SK-N-SH treated with all-trans-retinoic acid at 6 μM for 48 hours (cell line): ENCODE data around the gene MYO18A.

Experiments
- ATAC-seq: fragments of 200-7000 bp; cut with Tn5 transposase; 3 replicates; pipeline ENCODE4 v1.9.1; 2020; ENCODE audit warnings: mild to moderate bottlenecking, moderate library complexity
- ARNTL ChIP-seq: fragments of 450-650 bp; formaldehyde crosslinking; IDR thresholded peaks from 2 replicates; pipeline ENCODE4 v1.5.0; 2020; ENCODE audit warnings: low read depth, mild to moderate bottlenecking, moderate library complexity, borderline replicate concordance
- BACH2 ChIP-seq: fragments of 250-450 bp; sonication (Bioruptor Pico); IDR thresholded peaks from 2 replicates; pipeline ENCODE4 v1.9.0; 2021; ENCODE audit warnings: mild to moderate bottlenecking, borderline replicate concordance
- CREB5 ChIP-seq: fragments of 250-450 bp; sonication (Bioruptor Pico); IDR thresholded peaks from 2 replicates; pipeline ENCODE4 v1.5.1; 2020; ENCODE audit warnings: low read depth, mild to moderate bottlenecking, moderate library complexity
- CSDC2 ChIP-seq: fragments of 250-450 bp; sonication (Bioruptor Pico); IDR thresholded peaks from 2 replicates; pipeline ENCODE4 v1.5.0; 2020; ENCODE audit warnings: mild to moderate bottlenecking, moderate library complexity
- ESRRG ChIP-seq: fragments of 250-450 bp; sonication (Bioruptor Pico); IDR thresholded peaks from 2 replicates; pipeline ENCODE4 v1.6.1; 2021; ENCODE audit warnings: mild to moderate bottlenecking
- GLIS3 ChIP-seq: fragments of 250-450 bp; sonication (Bioruptor Pico); IDR thresholded peaks from 2 replicates; pipeline ENCODE4 v1.5.0; 2020; ENCODE audit warnings: mild to moderate bottlenecking, moderate library complexity
- ISL1 ChIP-seq: fragments of 250-450 bp; sonication (Bioruptor Pico); IDR thresholded peaks from 2 replicates; pipeline ENCODE4 v2.1.2; 2022; ENCODE audit warnings: mild to moderate bottlenecking, moderate library complexity
- OSR1 ChIP-seq: fragments of 250-450 bp; sonication (Bioruptor Pico); IDR thresholded peaks from 2 replicates; pipeline ENCODE4 v1.8.0; 2022; ENCODE audit warnings: moderate library complexity, mild to moderate bottlenecking, inconsistent platforms
- PATZ1 ChIP-seq: fragments of 250-450 bp; sonication (Bioruptor Pico); IDR thresholded peaks from 2 replicates; pipeline ENCODE4 v1.8.0; 2020; ENCODE audit warnings: mild to moderate bottlenecking, moderate library complexity, borderline replicate concordance
- POU6F1 ChIP-seq: fragments of 250-450 bp; sonication (Bioruptor Pico); IDR thresholded peaks from 2 replicates; pipeline ENCODE4 v1.8.0; 2021; ENCODE audit warnings: low read depth, mild to moderate bottlenecking, moderate library complexity, borderline replicate concordance
- PPARA ChIP-seq: fragments of 250-450 bp; sonication (Bioruptor Pico); IDR thresholded peaks from 2 replicates; pipeline ENCODE4 v1.5.0; 2020; ENCODE audit warnings: mild to moderate bottlenecking, borderline replicate concordance
- RARB ChIP-seq: fragments of 250-450 bp; sonication (Bioruptor Pico); IDR thresholded peaks from 2 replicates; pipeline ENCODE4 v1.8.0; 2021; ENCODE audit warnings: mild to moderate bottlenecking, moderate library complexity
- SNAI2 ChIP-seq: fragments of 250-450 bp; sonication (Bioruptor Pico); IDR thresholded peaks from 2 replicates; pipeline ENCODE4 v1.5.0; 2020; ENCODE audit warnings: mild to moderate bottlenecking, moderate library complexity
- TCF4 ChIP-seq: fragments of 250-450 bp; sonication (Bioruptor Pico); IDR thresholded peaks from 2 replicates; pipeline ENCODE4 v1.8.0; 2021; ENCODE audit warnings: mild to moderate bottlenecking, moderate library complexity, borderline replicate concordance
- TOX ChIP-seq: fragments of 250-450 bp; sonication (Bioruptor Pico); IDR thresholded peaks from 2 replicates; pipeline ENCODE4 v1.8.0; 2021; ENCODE audit warnings: mild to moderate bottlenecking, moderate library complexity, borderline replicate concordance
- TSHZ2 ChIP-seq: fragments of 250-450 bp; sonication (Bioruptor Pico); IDR thresholded peaks from 2 replicates; pipeline ENCODE4 v1.5.0; 2020; ENCODE audit warnings: mild to moderate bottlenecking, moderate library complexity
- ZC3H10 ChIP-seq: fragments of 250-450 bp; sonication (Bioruptor Pico); IDR thresholded peaks from 2 replicates; pipeline ENCODE4 v1.5.1; 2021; ENCODE audit warnings: mild to moderate bottlenecking, moderate library complexity
- ZFP3 ChIP-seq: fragments of 250-450 bp; sonication (Bioruptor Pico); IDR thresholded peaks from 2 replicates; pipeline ENCODE4 v1.5.0; 2020; ENCODE audit warnings: mild to moderate bottlenecking, moderate library complexity
- ZFP30 ChIP-seq: fragments of 450-650 bp; formaldehyde crosslinking; IDR thresholded peaks from 2 replicates; pipeline ENCODE4 v1.5.0; 2022; ENCODE audit warnings: mild to moderate bottlenecking, moderate library complexity
- ZNF565 ChIP-seq: fragments of 450-650 bp; formaldehyde crosslinking; conservative IDR thresholded peaks from 2 replicates; pipeline ENCODE4 v1.5.0; 2020; ENCODE audit warnings: low read depth, mild to moderate bottlenecking, moderate library complexity
- ZNF8 ChIP-seq: fragments of 450-650 bp; formaldehyde crosslinking; IDR thresholded peaks from 2 replicates; pipeline ENCODE4 v1.5.0; 2020; ENCODE audit warnings: mild to moderate bottlenecking, moderate library complexity

The MYO18A gene

GRCh38 chr17:29168079-29168758, 12.0 kb downstream of the MYO18A start:
- no peak for ATAC-seq
- TF ChIP-seq SNAI2 (CRISPR knock-in tag) (no peak), ZNF565 (CRISPR knock-in tag) (no peak), BACH2 (CRISPR knock-in tag) (no peak), PATZ1 (CRISPR knock-in tag) (no peak), TOX (no peak), ZC3H10 (CRISPR knock-in tag) (no peak), ZNF8 (CRISPR knock-in tag) (no peak), ARNTL (CRISPR knock-in tag) (no peak), CREB5 (CRISPR knock-in tag) (no peak), TSHZ2 (CRISPR knock-in tag) (no peak), TCF4 (CRISPR knock-in tag) (no peak), PPARA (CRISPR knock-in tag) (no peak), ESRRG (no peak), ISL1 (CRISPR knock-in tag) (no peak)

GRCh38 chr17:29167393-29168078, 12.7 kb downstream of the MYO18A start:
- no peak for ATAC-seq
- TF ChIP-seq SNAI2 (CRISPR knock-in tag) (no peak), POU6F1 (CRISPR knock-in tag) (no peak), RARB (no peak), GLIS3 (no peak), ZFP3 (CRISPR knock-in tag) (no peak), TSHZ2 (CRISPR knock-in tag) (no peak), ZFP30 (no peak), CSDC2 (CRISPR knock-in tag) (no peak), OSR1 (CRISPR knock-in tag) (no peak), ISL1 (CRISPR knock-in tag) (no peak), ESRRG (no peak), TCF4 (CRISPR knock-in tag) (no peak)
